Stimulated activated CD8-positive, alpha-beta memory T cell treated with anti-CD3 and anti-CD28 coated beads, Interleukin-15, amount 100 ng/mL, for 48 hours (primary cell): Measurements from ENCODE around the gene CTPS1.

Source experiments
- DNase-seq, 2 donors: peaks; one replicate each; pipeline ENCODE4 v3.0.0-alpha.2; 2020; ENCODE audit warnings: low read depth in 2 of 2

CTPS1 gene

DNA sequence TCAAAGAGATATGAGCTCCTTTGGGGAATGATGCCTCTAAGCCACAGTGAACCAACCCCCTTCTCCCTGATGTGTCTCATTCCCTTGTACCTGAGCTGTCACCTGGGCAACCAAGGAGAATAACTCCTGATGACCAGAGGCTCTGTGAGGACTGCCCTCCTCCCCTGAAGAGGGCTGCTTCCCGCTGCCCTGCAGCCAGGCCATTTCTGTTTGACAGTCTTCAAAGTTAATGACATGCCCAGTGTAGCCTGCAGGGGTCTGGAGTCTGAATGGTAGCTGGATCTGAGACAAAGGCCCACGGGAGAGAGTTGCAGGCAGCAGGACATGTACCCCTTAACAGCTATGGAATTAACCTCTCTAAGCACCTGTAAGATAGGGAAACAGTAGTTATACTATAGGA lies 45.5 kb downstream of the CTPS1 start:
- DNase-seq = no peak

DNA sequence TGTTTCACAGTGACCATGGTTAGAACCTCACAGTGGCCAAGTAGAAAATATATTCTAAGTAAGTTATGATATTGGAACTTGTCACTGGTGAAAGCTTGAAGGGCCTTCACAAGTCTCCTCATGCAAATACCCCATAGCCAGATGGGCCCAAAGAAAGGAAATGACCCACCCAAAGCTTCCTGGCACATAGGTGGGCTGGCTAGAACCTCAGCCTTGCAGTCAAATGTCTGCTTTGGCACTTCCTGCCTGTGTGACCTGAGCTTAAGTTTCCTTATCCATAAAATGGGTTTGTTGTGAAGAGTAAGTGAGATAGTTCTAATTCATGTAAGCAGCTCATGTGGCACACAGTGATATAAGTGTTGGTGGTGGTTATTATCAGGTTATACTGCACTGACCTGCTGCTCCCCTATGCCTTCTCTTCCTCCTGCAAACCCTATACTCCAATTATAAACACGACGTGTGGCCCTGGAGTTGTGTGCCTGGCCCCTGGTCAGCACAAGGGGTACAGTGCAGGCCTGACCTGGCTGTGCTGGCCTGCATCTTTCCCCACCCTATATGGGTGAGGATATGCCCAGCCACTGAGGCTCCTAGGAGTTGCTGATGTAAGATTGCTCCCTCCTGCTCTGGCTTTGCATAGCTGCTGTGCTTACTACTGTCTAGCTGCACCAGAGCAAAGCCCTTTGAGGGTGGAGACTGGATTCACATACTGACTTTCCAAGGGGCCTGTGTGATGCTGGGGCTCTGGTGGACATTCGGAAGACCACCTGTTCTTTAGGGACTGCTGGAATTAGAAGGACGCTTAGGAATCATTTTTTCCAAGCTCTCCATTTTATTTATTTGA lies 46.7 kb downstream of the CTPS1 start:
- no peak for DNase-seq

GRCh38 chr1:41028034-41028642 lies 48.6 kb downstream of the CTPS1 start:
- DNase-seq = no peak

DNA sequence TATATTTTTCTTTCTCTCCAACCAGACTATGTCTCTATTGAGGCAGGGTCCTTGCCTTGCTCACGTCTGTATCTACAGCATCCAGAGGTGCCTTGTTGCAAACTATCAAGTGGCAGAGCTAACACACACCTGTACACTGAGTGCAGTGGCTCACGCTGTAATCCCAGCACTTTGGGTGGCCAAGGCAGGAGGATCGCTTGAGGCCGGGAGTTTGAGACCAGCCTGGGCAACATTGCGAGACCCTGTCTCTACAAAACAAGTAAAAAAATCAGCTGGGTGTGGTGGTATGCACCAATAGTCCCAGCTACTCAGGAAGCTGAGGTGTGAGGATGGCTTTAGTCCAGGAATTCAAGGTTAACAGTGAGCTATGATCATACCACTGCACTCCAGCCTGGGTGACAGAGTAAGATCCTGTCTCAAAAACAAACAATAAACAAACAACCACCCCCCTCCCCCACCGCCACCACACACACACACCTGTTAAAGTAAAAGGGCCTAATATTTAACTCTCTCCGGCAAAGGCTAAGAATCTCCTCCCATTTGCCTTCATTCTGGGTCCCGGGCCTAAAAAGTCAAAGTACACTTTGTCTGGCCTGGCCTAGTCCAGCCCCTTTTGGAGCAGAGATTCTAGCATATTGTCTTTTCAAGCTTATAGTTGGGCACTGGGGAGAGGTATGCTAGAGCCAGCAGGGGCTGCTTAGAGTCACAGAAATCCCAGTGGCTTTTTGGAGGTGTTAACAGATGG lies 51.5 kb downstream of the CTPS1 start:
- no peak for DNase-seq

- no peak for DNase-seq
These were observed 52.7 kb downstream of the CTPS1 start for GRCh38 chr1:41032147-41032546.

DNA sequence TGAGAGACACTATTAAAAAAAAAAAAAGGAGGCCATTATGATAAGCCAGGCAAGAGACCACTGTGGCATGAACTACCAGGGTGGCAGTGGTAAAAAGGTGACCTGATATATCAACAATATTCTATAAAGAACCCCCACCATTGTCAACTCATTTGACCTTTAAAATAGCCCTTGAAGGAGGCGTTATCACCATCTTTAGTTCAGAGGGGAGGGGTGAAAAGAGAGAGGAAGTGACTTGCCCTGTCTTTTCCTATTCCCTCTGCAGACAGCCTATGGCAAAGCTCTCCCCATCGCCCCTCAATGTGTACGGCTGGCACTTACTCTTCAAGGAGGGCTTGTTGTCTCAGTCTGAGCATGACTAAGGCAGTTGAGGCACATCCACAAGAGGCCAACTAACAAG lies 53.8 kb downstream of the CTPS1 start:
- no peak for DNase-seq

DNA sequence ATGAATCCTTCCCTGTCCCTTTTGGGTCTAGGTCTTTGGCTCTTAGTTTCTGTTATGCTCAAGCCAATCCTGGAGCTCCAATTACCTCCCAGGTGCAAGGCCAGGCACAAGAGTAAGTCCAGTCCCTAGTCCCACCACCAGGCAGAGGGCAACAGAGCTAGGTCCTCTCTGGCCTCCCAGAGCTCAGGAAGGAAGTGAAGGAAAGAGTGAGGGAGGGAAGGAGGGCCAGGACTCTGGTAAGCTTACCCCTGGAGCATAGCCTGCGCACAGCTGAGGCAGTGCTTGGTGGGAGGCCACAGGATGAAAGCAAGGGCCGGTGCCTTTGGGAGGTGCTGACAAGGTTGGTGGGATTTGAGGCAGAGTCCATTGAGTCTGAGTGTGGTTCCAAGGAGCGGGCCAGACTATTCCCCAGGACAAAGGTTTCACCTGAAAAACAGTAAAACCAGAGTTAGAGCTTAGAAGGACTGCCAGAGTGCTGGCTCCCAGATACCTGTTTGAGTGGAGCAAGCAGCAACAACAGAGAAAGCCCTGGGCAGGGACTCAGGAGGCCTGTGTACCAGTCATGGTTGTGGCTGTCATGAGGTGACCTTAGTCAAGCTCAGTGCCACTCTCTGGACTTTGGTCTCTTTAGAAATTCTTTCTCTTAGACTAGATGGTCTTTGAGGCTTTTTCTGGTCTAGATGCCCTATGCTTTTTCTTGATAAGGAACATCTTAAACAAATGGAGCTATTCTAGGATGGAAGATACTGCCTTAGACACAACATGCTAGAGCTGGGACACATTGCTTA lies 57.8 kb downstream of the CTPS1 start:
- DNase-seq = no peak

DNA sequence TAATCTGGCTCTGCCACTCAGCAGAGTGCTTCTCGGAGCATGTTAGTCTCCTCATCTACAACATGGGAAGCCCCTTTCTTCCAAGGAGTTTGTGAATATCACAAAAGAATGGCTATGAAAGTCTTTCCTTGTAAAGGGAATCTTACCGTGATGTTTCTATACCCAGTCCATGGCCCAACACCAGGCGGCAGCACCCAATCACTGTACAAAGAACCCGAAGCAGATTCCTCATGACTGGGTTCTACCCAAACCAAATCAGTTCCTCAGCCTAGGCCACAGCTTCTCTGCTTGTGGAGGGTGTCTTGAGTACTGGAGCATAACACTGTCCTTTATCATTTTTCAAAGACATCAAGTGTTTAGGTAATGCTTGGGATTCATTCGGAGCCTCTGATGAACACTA lies 58.6 kb downstream of the CTPS1 start:
- DNase-seq = no peak

DNA sequence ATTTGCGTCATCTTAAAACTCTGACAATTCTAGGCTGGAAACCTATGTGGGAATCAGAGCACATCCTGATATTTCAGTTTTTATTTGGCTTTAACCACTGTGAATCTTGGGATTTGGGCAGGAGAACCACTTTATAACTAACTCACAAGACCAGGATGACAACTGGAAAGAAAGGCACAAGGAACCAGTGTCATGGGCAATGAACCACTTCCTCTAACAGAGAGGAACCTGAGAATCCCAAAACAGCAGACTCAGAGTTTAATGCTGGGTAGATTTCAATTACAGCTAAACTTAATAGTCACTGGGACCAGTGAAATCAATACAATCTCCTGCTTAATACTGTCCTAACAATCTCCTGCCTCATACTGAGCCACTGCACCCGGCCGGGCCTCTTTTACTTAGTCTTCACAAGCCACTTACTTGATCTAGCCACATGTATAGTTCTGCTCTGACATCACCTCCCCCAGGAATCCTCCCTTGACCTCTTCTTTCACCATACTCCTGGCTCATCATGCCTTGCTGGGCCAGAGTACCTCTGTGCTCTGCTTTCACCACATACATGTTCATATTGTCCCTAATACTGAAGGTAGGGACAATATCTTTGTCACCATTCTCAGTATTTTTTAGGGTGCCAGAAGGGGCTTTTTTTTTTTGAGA lies 62.2 kb downstream of the CTPS1 start:
- no peak for DNase-seq

DNA sequence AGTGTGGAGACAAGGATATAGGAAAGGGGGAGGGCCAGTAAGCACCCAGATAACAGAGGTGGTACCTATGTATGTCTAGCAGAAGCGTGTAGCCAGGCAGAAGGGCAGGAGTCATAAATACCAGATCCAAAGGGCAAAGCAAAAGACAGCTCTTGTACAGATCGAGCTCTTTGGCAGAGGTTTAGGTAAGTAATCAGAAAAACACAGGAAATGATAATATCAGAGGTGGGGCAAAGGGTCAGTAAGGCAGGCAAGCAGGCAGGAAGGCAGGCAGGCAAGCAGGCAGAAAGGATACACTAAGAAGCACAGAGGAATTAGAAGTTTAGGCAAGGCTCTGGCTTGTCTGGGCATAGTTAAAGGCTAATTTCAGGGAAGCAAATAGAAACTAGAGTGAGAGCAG lies 64.7 kb downstream of the CTPS1 start:
- no peak for DNase-seq

DNA sequence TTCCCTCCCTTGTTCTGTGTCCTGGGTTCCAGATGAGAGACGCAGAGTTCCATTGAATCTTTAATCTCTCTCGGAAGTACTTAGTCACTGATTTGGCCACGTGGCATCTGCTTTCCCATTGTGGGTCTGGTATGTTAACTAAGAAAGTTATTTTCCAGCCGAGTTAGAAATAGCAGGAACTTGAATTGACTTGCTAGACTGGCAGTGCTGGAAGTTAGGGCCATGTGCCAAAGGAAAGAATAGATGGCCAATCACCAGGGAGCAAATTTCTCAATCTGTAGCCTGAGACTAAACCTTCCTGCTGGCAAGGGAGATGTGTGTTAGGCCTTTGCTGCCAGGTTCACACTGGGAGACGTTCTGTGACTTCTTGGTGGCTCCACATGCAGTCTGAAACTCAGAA lies 66.2 kb downstream of the CTPS1 start:
- DNase-seq = no peak

- no peak for DNase-seq
These were observed 66.9 kb downstream of the CTPS1 start for GRCh38 chr1:41046347-41046775.

- no peak for DNase-seq
These were observed 69.0 kb downstream of the CTPS1 start for GRCh38 chr1:41048540-41048939.

- DNase-seq = no peak
These were observed 71.5 kb downstream of the CTPS1 start for GRCh38 chr1:41051022-41051421.

- DNase-seq = no peak
These were observed 73.8 kb downstream of the CTPS1 start for GRCh38 chr1:41053316-41053715.

DNA sequence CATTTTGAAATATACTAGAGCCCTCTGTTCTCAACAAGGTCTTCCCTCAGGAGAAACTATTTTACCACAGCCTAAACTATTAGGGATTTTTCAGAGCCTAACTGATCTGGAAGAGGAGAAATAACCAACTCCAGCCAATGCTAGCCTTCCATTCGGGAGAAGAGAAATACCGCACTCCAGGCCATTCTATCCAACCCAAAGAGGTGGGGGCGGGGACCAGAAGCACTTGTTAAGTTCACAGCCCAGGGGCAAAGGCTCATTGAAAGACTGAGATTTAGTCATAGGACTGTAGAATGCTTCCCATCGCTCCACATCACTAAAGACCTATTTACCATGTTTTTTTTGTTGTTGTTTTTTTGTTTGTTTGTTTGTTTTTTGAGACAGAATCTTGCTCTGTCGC lies 77.4 kb downstream of the CTPS1 start:
- no peak for DNase-seq
